ENCODE results near the gene RNF19B. TPM values are rescaled to one million over a fixed set of nuclear protein-coding genes. Genes with fewer than 3 reads are reported as not detected.

The RNF19B gene
- total and polyA plus RNA-seq, 2 of the 8 experiments (the other 6 are each of a cell fraction or from before 2014, with no cell fraction given), result 9.2 to 11.2 TPM

- peaks cover 0 to 8% (median 5%) of the 10 kb centered on the region in 4 experiments; a peak in 4 of 8 replicates for H3K36me3 ChIP-seq (ENCODE audit: control insufficient read depth in 2 of 4, insufficient read depth in 4 of 4, low read length in 3 of 4)
- no peak overlapping the region for H2BK120ac ChIP-seq (replicated peaks; ENCODE audit: low read depth, low read length)
- CTCF ChIA-PET (ENCODE audit: partially characterized antibody), result interaction anchor here (0.6 to 2.1 kb wide), 15 partner anchors 8 to 244 kb away, joined by 3 to 7 read pairs (median 4); no protein-coding TSS in a partner anchor
- WGBS, 2 experiments (ENCODE audit: extremely low coverage in 1 of 2, insufficient coverage in 1 of 2, insufficient read length in 1 of 2, insufficient replicate concordance in 2 of 2, low coverage in 1 of 2, low lambda C conversion rate in 2 of 2, missing lambda C conversion rate in 1 of 2), result 87% methylated on average over 4 of the region's 4 CpGs; no CpG with 5 or more reads in 1 of the 2 experiments
- DNase-seq (ENCODE audit: low read depth in 1 of 2, low spot score in 2 of 2) (no peak), FAIRE-seq (no peak)
- H3K79me1 ChIP-seq (ENCODE audit: low read depth, low read length), result no peaks in the 10 kb centered on the region
- no peak overlapping the region for H2BK20ac ChIP-seq (ENCODE audit: low read length)
- no peak overlapping the region for H4K91ac ChIP-seq (replicated peaks; ENCODE audit: insufficient read length, low read length)
- H3K56ac ChIP-seq (replicated peaks; ENCODE audit: insufficient read length, low read depth, low read length), result no peak overlapping the region
- H3K9me3 ChIP-seq (ENCODE audit: insufficient read depth in 2 of 2, low read depth in 1 of 2, low read length in 1 of 2), result no peaks in the 10 kb centered on the region
- no peak overlapping the region for H4K5ac ChIP-seq (ENCODE audit: insufficient read length, low read depth, low read length)
- H3K4ac ChIP-seq (replicated peaks; ENCODE audit: insufficient read length, low read depth, low read length), result no peak overlapping the region
- no peaks in the 10 kb centered on the region for H3K27me3 ChIP-seq (replicated peaks in 1 of 4; ENCODE audit: control insufficient read depth in 3 of 4, extremely low read depth in 1 of 4, insufficient read depth in 3 of 4, low read length in 3 of 4)
- H4K20me1 ChIP-seq (replicated peaks in 1 of 2; ENCODE audit: control insufficient read depth in 1 of 2, insufficient read depth in 2 of 2, low read length in 2 of 2), result peaks cover 0 to 4% of the 10 kb centered on the region in 2 experiments
- H2AFZ ChIP-seq (ENCODE audit: low read length), result no peak overlapping the region
- no peak overlapping the region for H3K4me2 ChIP-seq (ENCODE audit: insufficient read depth in 1 of 2, low read depth in 2 of 2, low read length in 2 of 2)
- H3K23ac ChIP-seq (ENCODE audit: insufficient read length), result no peak overlapping the region
- no peak overlapping the region for H3K9ac ChIP-seq (replicated peaks in 1 of 4; ENCODE audit: extremely low read depth in 1 of 4, low read depth in 3 of 4, low read length in 3 of 4)
- no peaks in the 10 kb centered on the region for H3K4me1 ChIP-seq (replicated peaks in 1 of 4; ENCODE audit: control insufficient read depth in 3 of 4, insufficient read depth in 4 of 4, low read length in 3 of 4)
- H4K8ac ChIP-seq (ENCODE audit: extremely low read depth, insufficient read depth, low read length), result no peak overlapping the region
- H2BK15ac ChIP-seq (ENCODE audit: low read length), result no peak overlapping the region
- no peak overlapping the region for H3K18ac ChIP-seq (ENCODE audit: extremely low read depth, low read length)
- H3K79me2 ChIP-seq (ENCODE audit: control insufficient read depth in 1 of 2, insufficient read depth in 2 of 2, low read length in 2 of 2), result no peaks in the 10 kb centered on the region
- POLR2A ChIA-PET (ENCODE audit: partially characterized antibody), result interaction anchor here (0.6 kb wide), 1 partner anchor 157 kb away, joined by 3 read pairs; no protein-coding TSS in a partner anchor
- H3K27ac ChIP-seq (ENCODE audit: low read depth, low read length), result no peak overlapping the region
- H2BK5ac ChIP-seq (ENCODE audit: low read depth, low read length), result no peak overlapping the region
- H2AK5ac ChIP-seq (ENCODE audit: low read depth, low read length), result no peak overlapping the region
- no peak overlapping the region for H3K4me3 ChIP-seq (ENCODE audit: extremely low read depth in 1 of 4, insufficient read depth in 2 of 4, low read depth in 3 of 4, low read length in 4 of 4)
- no peak overlapping the region for H3K14ac ChIP-seq (ENCODE audit: insufficient read length)
- H3K23me2 ChIP-seq (ENCODE audit: low read depth, low read length), result no peaks in the 10 kb centered on the region; the same call in 1 of the 2 replicates
- no peak overlapping the region for H2BK12ac ChIP-seq (ENCODE audit: low read depth, low read length)
- no peak for TF ChIP-seq ATF3 (IDR thresholded peaks at IDR 0.05; ENCODE audit: insufficient read depth, low read depth, low read length)
- no peak for TF ChIP-seq SP4 (IDR thresholded peaks at IDR 0.05; ENCODE audit: low read length)
- TF ChIP-seq E2F6 (IDR thresholded peaks at IDR 0.05), result no peak
- no peak for TF ChIP-seq SP1 (IDR thresholded peaks at IDR 0.05; ENCODE audit: low read depth, low read length)
- TF ChIP-seq GTF2F1 (IDR thresholded peaks at IDR 0.05; ENCODE audit: borderline replicate concordance, low read depth, low read length), result no peak
- no peak for TF ChIP-seq HDAC2 (IDR thresholded peaks at IDR 0.05; ENCODE audit: borderline replicate concordance in 1 of 2, low read depth in 2 of 2, low read length in 2 of 2)
- TF ChIP-seq ATF2 (IDR thresholded peaks at IDR 0.05; ENCODE audit: low read length), result no peak
- no peak for TF ChIP-seq EGR1 (IDR thresholded peaks at IDR 0.05; ENCODE audit: borderline replicate concordance, low read depth, low read length)
- TF ChIP-seq CTBP2 (IDR thresholded peaks at IDR 0.05; ENCODE audit: borderline replicate concordance, insufficient read depth, insufficient read length, low read length), result no peak
Measured at GRCh38 chr1:32939655-32940371, 24.8 kb downstream of the RNF19B start.
